Neural cell (in vitro differentiated cells): ENCODE data around the gene IKZF2. TPM values are rescaled to one million over a fixed set of nuclear protein-coding genes. Genes with fewer than 3 reads are reported as not detected.

Source experiments
- H2AFZ ChIP-seq: fragments of 200-600, 300-800 bp; sonication (generic), shearing (Covaris generic); 2 replicates; pipeline ENCODE4 v1.6.0; 2014; ENCODE audit warnings: low read depth, mild to moderate bottlenecking, antibody characterized with exemption, low read length, moderate library complexity
- H3F3A ChIP-seq: fragments of 200-600 bp; shearing (Covaris generic); 2 replicates; pipeline ENCODE4 v1.6.1; 2016; ENCODE audit warnings: mild to moderate bottlenecking, moderate library complexity, mixed read lengths, antibody characterized with exemption, low read length; ENCODE audit not compliant: insufficient read depth, poor library complexity, severe bottlenecking
- H3K27ac ChIP-seq: fragments of 200-600, 300-800 bp; sonication (generic), shearing (Covaris generic); 2 replicates; pipeline ENCODE4 v1.5.1; 2014; ENCODE audit warnings: mild to moderate bottlenecking, low read length, moderate library complexity
- H3K27me3 ChIP-seq: fragments of 300-800, 200-600 bp; sonication (generic), shearing (Covaris generic); 2 replicates; pipeline ENCODE4 v1.6.0; 2014; ENCODE audit warnings: mild to moderate bottlenecking, low read depth, low read length, moderate library complexity; ENCODE audit not compliant: insufficient read depth
- H3K36me3 ChIP-seq: fragments of 300-800, 200-600 bp; sonication (generic), shearing (Covaris generic); 2 replicates; pipeline ENCODE4 v1.5.1; 2014; ENCODE audit warnings: mild to moderate bottlenecking, antibody characterized with exemption, low read length, moderate library complexity; ENCODE audit not compliant: insufficient read depth
- H3K4me2 ChIP-seq: fragments of 300-800, 200-600 bp; sonication (generic), shearing (Covaris generic); 2 replicates; pipeline ENCODE4 v1.6.0; 2014; ENCODE audit warnings: mild to moderate bottlenecking, low read length
- H3K4me3 ChIP-seq: fragments of 300-800, 200-600 bp; sonication (generic), shearing (Covaris generic); 2 replicates; pipeline ENCODE4 v1.5.1; 2014; ENCODE audit warnings: mild to moderate bottlenecking, low read length, moderate library complexity
- H3K79me2 ChIP-seq: fragments of 200-600 bp; shearing (Covaris generic); replicated peaks from 2 replicates; pipeline ENCODE4 v1.6.0; 2014; ENCODE audit warnings: mild to moderate bottlenecking, low read length, moderate library complexity; ENCODE audit not compliant: insufficient read depth
- H3K9ac ChIP-seq: fragments of 300-800, 200-600 bp; sonication (generic), shearing (Covaris generic); 2 replicates; pipeline ENCODE4 v1.6.1; 2016; ENCODE audit warnings: mild to moderate bottlenecking, low read length, mixed read lengths
- H3K9me2 ChIP-seq: fragments of 200-600 bp; shearing (Covaris generic); 2 replicates; pipeline ENCODE4 v1.6.1; 2016; ENCODE audit warnings: mild to moderate bottlenecking, low read length, mixed read lengths; ENCODE audit not compliant: insufficient read depth
- H3K9me3 ChIP-seq: fragments of 200-600, 300-800 bp; sonication (generic), shearing (Covaris generic); 2 replicates; pipeline ENCODE4 v1.6.1; 2016; ENCODE audit warnings: mild to moderate bottlenecking, mixed run types, low read length, moderate library complexity, mixed read lengths
- H4K20me1 ChIP-seq: fragments of 200-600 bp; shearing (Covaris generic); 2 replicates; pipeline ENCODE4 v1.6.1; 2016; ENCODE audit warnings: mild to moderate bottlenecking, mixed run types; ENCODE audit not compliant: insufficient read depth
- EP300 ChIP-seq: fragments of 450-650 bp; conservative IDR thresholded peaks from 2 replicates; pipeline ENCODE4 v1.6.1; 2014; ENCODE audit warnings: antibody characterized with exemption, mild to moderate bottlenecking, moderate library complexity; ENCODE audit not compliant: poor library complexity, severe bottlenecking
- EZH2 ChIP-seq: fragments of 200-600, 300-800 bp; shearing (Covaris generic), sonication (generic); IDR thresholded peaks from 2 replicates; pipeline ENCODE4 v1.6.1; 2014; ENCODE audit warnings: antibody characterized with exemption, low read length, borderline replicate concordance, mild to moderate bottlenecking; ENCODE audit not compliant: insufficient read depth, poor library complexity, severe bottlenecking
- MXI1 ChIP-seq: fragments of 450-650 bp; conservative IDR thresholded peaks from 2 replicates; pipeline ENCODE4 v1.6.1; 2014; ENCODE audit warnings: antibody characterized with exemption, mild to moderate bottlenecking; ENCODE audit not compliant: poor library complexity, severe bottlenecking
- POLR2AphosphoS5 ChIP-seq: IDR thresholded peaks from 2 replicates; pipeline ENCODE4 v1.6.1; 2012
- RAD21 ChIP-seq: fragments of 450-650 bp; conservative IDR thresholded peaks from 2 replicates; pipeline ENCODE4 v1.6.1; 2014; ENCODE audit warnings: antibody characterized with exemption, mild to moderate bottlenecking, moderate library complexity
- SMC3 ChIP-seq: fragments of 450-650 bp; conservative IDR thresholded peaks from 2 replicates; pipeline ENCODE4 v1.6.1; 2014; ENCODE audit warnings: antibody characterized with exemption, mild to moderate bottlenecking, moderate library complexity; ENCODE audit not compliant: poor library complexity
- TAF1 ChIP-seq: IDR thresholded peaks from 2 replicates; pipeline ENCODE4 v1.6.1; 2012; ENCODE audit warnings: low read depth
- polyA plus RNA-seq: library from polyadenylated mRNA; depleted of rRNA; stranded (reverse); fragments of >200 nt; gene quantifications from 2 replicates; pipeline ENCODE4 v1.2.3, GENCODE V29; 2014
- TF ChIP-seq, protein P1 (sequence below): IDR thresholded peaks from 2 replicates; pipeline ENCODE4 v1.6.1; 2012; ENCODE audit warnings: borderline replicate concordance
- TF ChIP-seq, protein P2 (sequence below): fragments of 450-650 bp; IDR thresholded peaks from 2 replicates; pipeline ENCODE4 v1.5.1; 2014; ENCODE audit warnings: antibody characterized with exemption, mild to moderate bottlenecking, moderate library complexity; ENCODE audit not compliant: poor library complexity, severe bottlenecking

Gene IKZF2
- polyA plus RNA-seq, 1 donor from 2014 or later = 5.6 TPM

DNA sequence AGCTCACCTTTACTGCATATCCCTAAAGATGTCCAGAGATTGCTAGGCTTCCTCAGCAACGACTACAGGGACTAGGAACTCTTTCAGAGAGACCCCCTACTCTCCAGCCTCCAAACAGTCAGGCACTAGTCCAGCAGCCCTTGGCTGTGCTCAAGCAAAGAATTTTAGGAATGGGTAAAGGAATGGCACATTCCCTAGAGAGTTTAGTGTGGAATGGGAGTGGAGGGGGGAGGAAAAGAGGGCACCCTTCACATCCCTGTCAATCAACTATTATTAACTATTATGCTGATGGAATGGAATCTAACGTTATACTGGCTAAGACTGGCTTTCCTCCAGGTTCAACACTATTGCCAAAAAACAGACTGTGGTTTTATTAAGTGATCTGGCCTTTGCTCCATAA, 64.8 kb downstream of the IKZF2 start:
- Histone ChIP-seq H3K36me3 (no peaks in the 10 kb centered on the region), H3F3A (no peaks in the 10 kb centered on the region), H3K9ac (no peak overlapping the region), H3K9me3 (no peaks in the 10 kb centered on the region), H3K79me2 (no peaks in the 10 kb centered on the region), H4K20me1 (no peaks in the 10 kb centered on the region), H3K4me3 (no peak overlapping the region), H3K9me2 (no peaks in the 10 kb centered on the region), H3K27ac (no peak overlapping the region), H3K4me2 (no peak overlapping the region), H2AFZ (no peak overlapping the region), H3K27me3 (no peaks in the 10 kb centered on the region)
- TF ChIP-seq TAF1 = no peak
- no peak for TF ChIP-seq MXI1
- TF ChIP-seq POLR2AphosphoS5 = no peak
- TF ChIP-seq, protein P1, sequence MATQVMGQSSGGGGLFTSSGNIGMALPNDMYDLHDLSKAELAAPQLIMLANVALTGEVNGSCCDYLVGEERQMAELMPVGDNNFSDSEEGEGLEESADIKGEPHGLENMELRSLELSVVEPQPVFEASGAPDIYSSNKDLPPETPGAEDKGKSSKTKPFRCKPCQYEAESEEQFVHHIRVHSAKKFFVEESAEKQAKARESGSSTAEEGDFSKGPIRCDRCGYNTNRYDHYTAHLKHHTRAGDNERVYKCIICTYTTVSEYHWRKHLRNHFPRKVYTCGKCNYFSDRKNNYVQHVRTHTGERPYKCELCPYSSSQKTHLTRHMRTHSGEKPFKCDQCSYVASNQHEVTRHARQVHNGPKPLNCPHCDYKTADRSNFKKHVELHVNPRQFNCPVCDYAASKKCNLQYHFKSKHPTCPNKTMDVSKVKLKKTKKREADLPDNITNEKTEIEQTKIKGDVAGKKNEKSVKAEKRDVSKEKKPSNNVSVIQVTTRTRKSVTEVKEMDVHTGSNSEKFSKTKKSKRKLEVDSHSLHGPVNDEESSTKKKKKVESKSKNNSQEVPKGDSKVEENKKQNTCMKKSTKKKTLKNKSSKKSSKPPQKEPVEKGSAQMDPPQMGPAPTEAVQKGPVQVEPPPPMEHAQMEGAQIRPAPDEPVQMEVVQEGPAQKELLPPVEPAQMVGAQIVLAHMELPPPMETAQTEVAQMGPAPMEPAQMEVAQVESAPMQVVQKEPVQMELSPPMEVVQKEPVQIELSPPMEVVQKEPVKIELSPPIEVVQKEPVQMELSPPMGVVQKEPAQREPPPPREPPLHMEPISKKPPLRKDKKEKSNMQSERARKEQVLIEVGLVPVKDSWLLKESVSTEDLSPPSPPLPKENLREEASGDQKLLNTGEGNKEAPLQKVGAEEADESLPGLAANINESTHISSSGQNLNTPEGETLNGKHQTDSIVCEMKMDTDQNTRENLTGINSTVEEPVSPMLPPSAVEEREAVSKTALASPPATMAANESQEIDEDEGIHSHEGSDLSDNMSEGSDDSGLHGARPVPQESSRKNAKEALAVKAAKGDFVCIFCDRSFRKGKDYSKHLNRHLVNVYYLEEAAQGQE = no peak
- no peak for TF ChIP-seq RAD21
- no peak for TF ChIP-seq SMC3
- TF ChIP-seq, protein P2, sequence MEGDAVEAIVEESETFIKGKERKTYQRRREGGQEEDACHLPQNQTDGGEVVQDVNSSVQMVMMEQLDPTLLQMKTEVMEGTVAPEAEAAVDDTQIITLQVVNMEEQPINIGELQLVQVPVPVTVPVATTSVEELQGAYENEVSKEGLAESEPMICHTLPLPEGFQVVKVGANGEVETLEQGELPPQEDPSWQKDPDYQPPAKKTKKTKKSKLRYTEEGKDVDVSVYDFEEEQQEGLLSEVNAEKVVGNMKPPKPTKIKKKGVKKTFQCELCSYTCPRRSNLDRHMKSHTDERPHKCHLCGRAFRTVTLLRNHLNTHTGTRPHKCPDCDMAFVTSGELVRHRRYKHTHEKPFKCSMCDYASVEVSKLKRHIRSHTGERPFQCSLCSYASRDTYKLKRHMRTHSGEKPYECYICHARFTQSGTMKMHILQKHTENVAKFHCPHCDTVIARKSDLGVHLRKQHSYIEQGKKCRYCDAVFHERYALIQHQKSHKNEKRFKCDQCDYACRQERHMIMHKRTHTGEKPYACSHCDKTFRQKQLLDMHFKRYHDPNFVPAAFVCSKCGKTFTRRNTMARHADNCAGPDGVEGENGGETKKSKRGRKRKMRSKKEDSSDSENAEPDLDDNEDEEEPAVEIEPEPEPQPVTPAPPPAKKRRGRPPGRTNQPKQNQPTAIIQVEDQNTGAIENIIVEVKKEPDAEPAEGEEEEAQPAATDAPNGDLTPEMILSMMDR = no peak
- no peak for TF ChIP-seq EZH2
- TF ChIP-seq EP300 = no peak

DNA sequence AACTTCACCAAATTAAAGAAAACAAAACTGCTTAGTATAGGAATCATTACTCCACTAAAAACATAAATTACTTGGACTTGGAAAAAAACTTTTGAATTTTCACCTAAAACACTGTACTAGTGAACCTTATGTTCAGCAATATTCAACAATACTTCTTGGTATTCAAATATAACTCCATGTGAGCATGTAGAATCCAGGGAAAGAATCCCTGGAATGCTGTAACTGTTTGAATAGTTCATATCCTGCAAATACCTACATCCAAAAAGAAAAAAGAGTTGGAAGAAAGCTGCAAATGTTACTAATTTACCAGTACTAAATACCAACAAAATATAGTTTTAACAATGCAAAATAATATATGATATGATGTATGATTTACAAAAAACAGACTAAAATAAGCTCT, 65.4 kb downstream of the IKZF2 start:
- no peak overlapping the region for H2AFZ ChIP-seq
- TF ChIP-seq, protein P1 = no peak
- TF ChIP-seq EZH2 = no peak
- no peak for TF ChIP-seq TAF1
- TF ChIP-seq EP300 = no peak
- no peak for TF ChIP-seq SMC3
- no peak for TF ChIP-seq RAD21
- no peak for TF ChIP-seq POLR2AphosphoS5
- TF ChIP-seq, protein P2 = no peak
- no peak for TF ChIP-seq MXI1
- no peak overlapping the region for H3K4me3 ChIP-seq
- no peaks in the 10 kb centered on the region for H3K36me3 ChIP-seq
- no peak overlapping the region for H3K4me2 ChIP-seq
- H3K27ac ChIP-seq = no peak overlapping the region
- H3K9me3 ChIP-seq = no peaks in the 10 kb centered on the region
- no peaks in the 10 kb centered on the region for H3K79me2 ChIP-seq
- H3K27me3 ChIP-seq = no peaks in the 10 kb centered on the region
- no peaks in the 10 kb centered on the region for H3F3A ChIP-seq
- H4K20me1 ChIP-seq = no peaks in the 10 kb centered on the region
- H3K9me2 ChIP-seq = no peaks in the 10 kb centered on the region
- H3K9ac ChIP-seq = no peak overlapping the region
